Measurements from ENCODE around the gene SLC22A12. TPM values are rescaled to one million over a fixed set of nuclear protein-coding genes. Genes with fewer than 3 reads are reported as not detected.

The SLC22A12 gene
- total and polyA plus RNA-seq, 8 donors, result not detected

- Histone ChIP-seq H3K4me3 (no peak overlapping the region), H3K27ac (no peak overlapping the region), H3K4me1 (peaks cover 0 to 18% (median 8%) of the 10 kb centered on the region in 3 donors), H3K9me3 (no peaks in the 10 kb centered on the region), H3K36me3 (no peaks in the 10 kb centered on the region), H3K27me3 (no peaks in the 10 kb centered on the region)
- intact Hi-C loops (cut with DNase I), result no loop called here
- DNase-seq (no peak), FAIRE-seq (no peak), ATAC-seq (peak in 1 of 4 donors; percentile 2)
- 82 to 85% methylated on average over 4 of the region's 4 CpGs for WGBS, 2 donors
- TF ChIP-seq CTCF (IDR thresholded peaks at IDR 0.05), result no peak
Measured at GRCh38 chr11:64624883-64625481, 34.0 kb downstream of the SLC22A12 start.

- ATAC-seq (no peak), FAIRE-seq (no peak), DNase-seq (no peak)
- no peaks in the 10 kb centered on the region for H3K27me3 ChIP-seq
- WGBS, 2 donors, result 84 to 88% methylated on average over 9 of the region's 9 CpGs
- no peaks in the 10 kb centered on the region for H3K36me3 ChIP-seq
- H3K4me1 ChIP-seq, result peaks cover 0 to 3% (median 0%) of the 10 kb centered on the region in 3 donors
- H3K9me3 ChIP-seq, result no peaks in the 10 kb centered on the region
- no peak overlapping the region for H3K4me3 ChIP-seq
- no peak overlapping the region for H3K27ac ChIP-seq
- TF ChIP-seq CTCF (IDR thresholded peaks at IDR 0.05), result no peak
- intact Hi-C loops (cut with DNase I), result no loop called here
Measured at GRCh38 chr11:64626637-64627036, 35.6 kb downstream of the SLC22A12 start.

- intact Hi-C loops (cut with DNase I), result no loop called here
- DNase-seq (no peak), FAIRE-seq (no peak), ATAC-seq (no peak)
- no peak overlapping the region for H3K4me3 ChIP-seq
- 79 to 88% methylated on average over 4 of the region's 4 CpGs for WGBS, 2 donors
- H3K27ac ChIP-seq, result no peak overlapping the region
- no peaks in the 10 kb centered on the region for H3K36me3 ChIP-seq
- H3K9me3 ChIP-seq, result no peaks in the 10 kb centered on the region
- H3K27me3 ChIP-seq, result no peaks in the 10 kb centered on the region
- no peaks in the 10 kb centered on the region for H3K4me1 ChIP-seq
- TF ChIP-seq CTCF (IDR thresholded peaks at IDR 0.05), result no peak
Measured at GRCh38 chr11:64627371-64627770, 36.4 kb downstream of the SLC22A12 start.

- no peaks in the 10 kb centered on the region for H3K9me3 ChIP-seq
- TF ChIP-seq CTCF (IDR thresholded peaks at IDR 0.05), result no peak
- no peaks in the 10 kb centered on the region for H3K36me3 ChIP-seq
- DNase-seq, result no peak
- intact Hi-C loops (cut with DNase I), result no loop called here
- H3K27me3 ChIP-seq, result no peaks in the 10 kb centered on the region
- ATAC-seq, result no peak
- FAIRE-seq, result no peak
- no peaks in the 10 kb centered on the region for H3K4me1 ChIP-seq
- H3K27ac ChIP-seq, result no peak overlapping the region
- H3K4me3 ChIP-seq, result no peak overlapping the region
- 85 to 89% methylated on average over 2 of the region's 2 CpGs for WGBS, 2 donors
Measured at GRCh38 chr11:64628596-64628995, 37.6 kb downstream of the SLC22A12 start.

GRCh38 chr11:64629103-64629502 is 38.1 kb downstream of the SLC22A12 start:
- H3K27ac ChIP-seq, result no peak overlapping the region
- ATAC-seq, result no peak
- H3K4me3 ChIP-seq, result no peak overlapping the region
- no peaks in the 10 kb centered on the region for H3K9me3 ChIP-seq
- 86 to 93% methylated on average over 6 of the region's 6 CpGs for WGBS, 2 donors
- no peaks in the 10 kb centered on the region for H3K36me3 ChIP-seq
- no peak for DNase-seq
- H3K4me1 ChIP-seq, result no peaks in the 10 kb centered on the region
- TF ChIP-seq CTCF (IDR thresholded peaks at IDR 0.05), result no peak
- H3K27me3 ChIP-seq, result no peaks in the 10 kb centered on the region
- FAIRE-seq, result no peak
- intact Hi-C loops (cut with DNase I), result no loop called here

All from pancreas (tissue), 10 donors.